GM21786 (cell line): ENCODE results near the gene LRP11.
"Not testable (repeated sequence)": the region's sequence is repeated elsewhere in the genome, so short reads cannot be mapped to it uniquely, and the experiment has no call there.

ENCODE experiments used
- ATAC-seq: cut with Tn5 transposase; IDR thresholded peaks from one replicate; pipeline ENCODE4 v1.9.1; 2021; ENCODE audit not compliant: unreplicated experiment

The LRP11 gene, protein sequence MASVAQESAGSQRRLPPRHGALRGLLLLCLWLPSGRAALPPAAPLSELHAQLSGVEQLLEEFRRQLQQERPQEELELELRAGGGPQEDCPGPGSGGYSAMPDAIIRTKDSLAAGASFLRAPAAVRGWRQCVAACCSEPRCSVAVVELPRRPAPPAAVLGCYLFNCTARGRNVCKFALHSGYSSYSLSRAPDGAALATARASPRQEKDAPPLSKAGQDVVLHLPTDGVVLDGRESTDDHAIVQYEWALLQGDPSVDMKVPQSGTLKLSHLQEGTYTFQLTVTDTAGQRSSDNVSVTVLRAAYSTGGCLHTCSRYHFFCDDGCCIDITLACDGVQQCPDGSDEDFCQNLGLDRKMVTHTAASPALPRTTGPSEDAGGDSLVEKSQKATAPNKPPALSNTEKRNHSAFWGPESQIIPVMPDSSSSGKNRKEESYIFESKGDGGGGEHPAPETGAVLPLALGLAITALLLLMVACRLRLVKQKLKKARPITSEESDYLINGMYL

DNA sequence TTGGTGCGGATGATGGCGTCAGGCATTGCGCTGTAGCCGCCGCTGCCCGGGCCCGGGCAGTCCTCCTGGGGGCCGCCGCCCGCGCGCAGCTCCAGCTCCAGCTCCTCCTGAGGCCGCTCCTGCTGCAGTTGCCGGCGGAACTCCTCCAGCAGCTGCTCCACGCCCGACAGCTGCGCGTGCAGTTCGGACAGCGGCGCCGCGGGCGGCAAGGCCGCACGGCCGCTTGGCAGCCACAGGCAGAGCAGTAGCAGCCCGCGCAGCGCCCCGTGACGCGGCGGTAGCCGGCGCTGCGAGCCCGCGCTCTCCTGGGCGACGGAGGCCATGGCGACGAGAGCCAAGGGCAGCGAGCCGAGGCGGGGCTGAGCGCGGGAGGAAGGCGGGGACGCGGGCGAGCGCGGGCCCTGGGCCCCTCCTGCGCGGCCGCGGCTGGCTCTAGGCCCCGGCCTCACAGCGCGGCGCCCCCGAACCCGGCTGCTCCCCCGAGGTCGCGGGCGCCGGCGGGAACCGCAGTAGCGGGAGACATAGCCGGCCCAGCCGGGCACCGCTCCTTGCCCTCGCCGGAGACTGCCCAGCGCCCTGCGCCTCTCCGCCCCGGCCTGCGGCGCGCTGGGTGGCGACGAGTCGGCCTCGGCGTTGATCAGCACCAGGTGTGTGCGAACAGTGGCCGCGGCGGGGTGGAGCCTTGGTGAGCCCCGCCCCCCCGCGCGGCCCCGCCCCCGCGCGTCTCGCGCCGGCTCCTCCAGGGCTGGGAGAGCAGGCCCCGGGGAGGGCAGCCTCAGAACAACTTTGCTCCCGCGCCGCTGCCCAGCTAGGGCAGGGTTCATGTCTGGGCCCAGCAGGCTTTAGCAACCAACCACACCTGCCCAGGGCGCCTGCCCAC lies at the start of gene LRP11:
TSS of gene LRP11 (minus strand) at position 662 of the 880 bp plus-strand sequence. CDS start at position 323, 339 bp downstream.
- peak; percentile 74 for ATAC-seq

DNA sequence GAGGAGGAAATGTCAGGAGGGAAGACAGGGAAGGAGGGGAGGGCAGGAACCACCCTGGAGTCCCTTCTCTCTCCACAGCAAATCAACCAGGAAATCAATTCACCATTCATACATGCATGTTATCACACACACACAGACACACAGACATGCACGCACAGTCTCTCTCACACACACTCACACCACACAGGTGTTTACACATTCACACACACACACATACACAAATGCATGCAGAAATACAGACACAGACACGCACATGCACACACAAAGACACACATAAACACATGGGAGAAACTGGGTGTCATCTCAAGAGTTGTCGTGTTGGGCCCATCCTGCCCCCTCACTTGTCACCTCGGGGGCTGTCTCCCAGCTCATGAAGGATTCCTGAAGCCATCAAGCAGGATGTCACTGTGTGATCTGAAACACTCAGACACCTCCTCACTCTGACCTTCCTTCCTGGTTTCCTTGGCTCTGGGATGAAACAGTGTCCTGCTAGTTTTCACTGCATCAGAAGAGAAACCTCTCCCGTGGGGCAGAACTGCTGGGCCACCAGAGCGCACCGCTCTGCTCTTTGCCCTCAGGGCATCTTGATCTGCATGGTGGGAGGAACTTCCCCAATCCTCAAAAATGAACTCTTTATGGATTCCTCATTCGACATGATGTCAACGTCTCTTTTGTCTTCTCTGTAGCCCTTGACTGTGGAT lies 49.5 kb upstream of the LRP11 start:
- no peak for ATAC-seq

DNA sequence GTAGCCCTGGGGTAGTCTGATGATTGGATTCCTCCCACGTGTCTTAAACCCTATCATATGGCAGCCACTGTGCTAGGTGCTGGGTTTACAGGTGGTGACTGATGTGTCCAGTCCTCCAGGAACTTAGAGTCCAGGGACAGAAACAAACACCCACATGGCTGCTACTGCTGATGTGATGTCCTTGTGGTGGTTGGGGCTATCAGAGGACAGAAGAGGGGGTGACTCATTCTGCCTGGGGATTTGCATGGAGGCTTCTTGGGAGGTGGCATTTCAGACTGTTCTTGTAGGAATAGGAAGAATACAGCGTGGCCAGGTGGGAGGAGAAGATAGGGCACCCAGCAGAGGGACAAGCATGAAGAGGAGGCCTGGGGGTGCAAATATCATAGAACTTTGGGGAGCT lies 48.9 kb upstream of the LRP11 start:
- no peak for ATAC-seq

DNA sequence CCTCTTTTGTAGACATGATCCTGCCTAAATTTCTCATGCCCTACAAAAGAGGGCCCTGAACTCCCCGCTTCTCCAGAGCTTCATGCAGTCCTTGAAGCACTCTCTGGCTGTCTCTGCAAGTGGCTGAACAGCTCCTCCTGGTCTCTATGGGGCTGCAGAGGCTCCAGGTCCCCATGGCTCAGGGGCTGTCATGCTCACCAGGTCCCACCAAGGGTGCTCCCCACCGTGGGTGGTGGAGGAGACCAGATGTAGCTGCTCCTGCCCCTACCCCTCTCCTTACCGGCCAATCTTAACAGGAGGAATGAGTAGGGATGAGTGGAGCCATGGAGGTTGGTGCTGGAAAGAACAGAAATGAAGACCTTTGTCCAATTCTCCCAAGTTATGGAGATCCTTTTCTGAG lies 48.5 kb upstream of the LRP11 start:
- ATAC-seq = not testable (repeated sequence)

DNA sequence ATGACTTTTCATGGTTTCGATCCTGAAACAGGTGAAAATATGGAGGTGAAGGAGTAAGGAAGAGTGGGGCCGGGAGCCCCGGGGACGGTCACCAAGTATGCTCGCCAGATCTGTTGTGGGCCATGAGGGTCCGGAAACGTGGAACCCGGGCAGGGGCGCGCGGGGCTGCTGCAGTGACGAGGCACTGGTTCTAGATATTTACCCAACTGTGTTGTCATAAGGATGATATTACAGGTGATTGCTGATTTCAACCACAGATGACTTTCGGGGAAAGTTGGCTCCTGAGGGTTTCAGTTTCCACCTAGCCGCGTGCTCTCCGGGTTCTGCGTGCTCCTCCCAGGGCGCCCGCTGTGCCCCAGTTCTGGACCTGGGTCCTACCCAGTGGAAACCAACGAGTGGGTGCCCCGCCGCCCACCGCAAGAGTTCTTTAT lies 46.6 kb upstream of the LRP11 start:
- no peak for ATAC-seq

DNA sequence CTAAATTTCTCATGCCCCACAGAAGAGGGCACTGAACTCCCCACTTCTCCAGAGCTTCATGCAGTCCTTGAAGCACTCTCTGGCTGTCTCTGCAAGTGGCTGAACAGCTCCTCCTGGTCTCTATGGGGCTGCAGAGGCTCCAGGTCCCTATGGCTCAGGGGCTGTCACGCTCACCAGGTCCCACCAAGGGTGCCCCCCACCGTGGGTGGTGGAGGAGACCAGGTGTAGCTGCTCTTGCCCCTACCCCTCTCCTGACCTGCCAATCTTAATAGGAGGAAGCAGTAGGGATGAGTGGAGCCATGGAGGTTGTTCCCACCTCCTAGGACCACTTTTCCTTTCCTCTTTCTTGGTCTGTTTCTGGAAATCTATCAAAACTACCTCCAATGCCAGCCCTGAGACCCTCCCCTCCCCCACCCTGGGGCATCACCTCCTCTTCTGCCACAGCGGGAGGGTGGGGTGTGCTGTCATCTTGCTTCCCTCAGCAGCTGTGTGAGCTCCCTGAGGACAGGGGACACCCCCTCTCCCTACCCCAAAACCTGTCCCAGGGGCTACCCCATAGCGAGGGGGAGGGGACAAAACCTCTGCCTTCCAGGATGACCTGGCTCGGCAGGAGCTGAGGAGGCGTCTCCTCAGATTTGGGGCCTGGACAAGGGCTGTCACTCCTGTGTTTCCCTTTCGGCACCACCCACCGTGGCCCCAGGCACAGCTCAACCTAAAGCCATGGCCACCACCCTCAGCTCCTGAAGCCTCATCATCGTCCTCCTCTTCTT lies 45.7 kb upstream of the LRP11 start:
- ATAC-seq = no peak

DNA sequence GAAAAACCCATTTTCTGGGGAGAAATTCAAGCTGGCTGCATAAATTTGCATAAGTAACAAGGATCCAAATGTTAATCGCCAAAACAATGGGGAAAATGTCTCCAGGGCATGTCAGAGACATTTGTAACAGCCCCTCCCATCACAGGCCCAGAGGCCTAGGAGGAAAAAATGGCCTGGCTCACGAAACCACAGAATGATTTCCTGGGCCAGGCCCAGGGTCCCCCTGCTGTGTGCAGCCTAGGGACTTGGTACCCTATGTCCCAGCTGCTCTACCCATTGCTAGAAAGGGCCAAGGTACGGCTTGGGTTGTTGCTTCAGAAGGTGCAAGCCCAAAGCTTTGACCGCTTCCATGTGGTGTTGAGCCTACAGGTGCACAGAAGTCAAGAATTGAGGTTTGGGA lies 44.3 kb upstream of the LRP11 start:
- not testable (repeated sequence) for ATAC-seq

DNA sequence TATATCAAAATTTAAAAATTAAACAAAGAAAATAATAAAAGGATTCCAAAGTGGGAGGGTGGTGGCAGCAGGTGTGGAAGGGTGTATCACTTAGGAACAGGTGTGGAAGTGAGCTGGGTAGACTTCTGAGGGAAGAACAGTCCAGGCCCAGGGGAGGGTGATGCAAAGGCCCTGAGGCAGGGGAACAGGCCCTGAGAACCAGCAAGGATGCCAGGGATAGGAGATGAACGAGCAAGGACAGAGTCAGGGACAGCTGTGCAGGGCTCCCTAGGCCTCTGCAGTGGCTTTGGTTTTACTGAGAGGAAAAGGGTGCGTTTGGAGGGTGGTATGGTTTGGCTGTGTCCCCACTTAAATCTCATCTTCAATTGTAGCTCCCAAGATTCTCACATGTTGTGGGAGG lies 43.2 kb upstream of the LRP11 start:
- no peak for ATAC-seq

DNA sequence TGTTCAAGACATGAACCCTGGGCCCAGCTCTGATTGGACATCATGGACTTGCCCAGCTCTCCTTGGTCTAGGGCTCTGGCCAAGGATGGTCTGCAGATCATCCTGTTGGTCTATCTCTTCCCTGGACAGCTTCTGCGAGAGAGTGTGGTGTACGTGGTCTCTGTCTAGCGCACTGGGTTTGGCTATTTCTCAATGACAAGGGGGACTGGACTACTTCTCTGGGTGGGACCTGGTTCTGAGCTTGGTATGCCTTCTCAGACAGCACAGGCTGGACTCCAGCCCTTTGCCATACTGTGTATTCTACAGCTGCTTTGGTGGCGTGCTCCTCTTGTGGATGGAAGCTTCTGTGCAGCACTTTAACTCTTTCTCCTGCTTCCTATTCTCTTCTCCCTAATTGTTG lies 42.2 kb upstream of the LRP11 start:
- ATAC-seq = no peak

DNA sequence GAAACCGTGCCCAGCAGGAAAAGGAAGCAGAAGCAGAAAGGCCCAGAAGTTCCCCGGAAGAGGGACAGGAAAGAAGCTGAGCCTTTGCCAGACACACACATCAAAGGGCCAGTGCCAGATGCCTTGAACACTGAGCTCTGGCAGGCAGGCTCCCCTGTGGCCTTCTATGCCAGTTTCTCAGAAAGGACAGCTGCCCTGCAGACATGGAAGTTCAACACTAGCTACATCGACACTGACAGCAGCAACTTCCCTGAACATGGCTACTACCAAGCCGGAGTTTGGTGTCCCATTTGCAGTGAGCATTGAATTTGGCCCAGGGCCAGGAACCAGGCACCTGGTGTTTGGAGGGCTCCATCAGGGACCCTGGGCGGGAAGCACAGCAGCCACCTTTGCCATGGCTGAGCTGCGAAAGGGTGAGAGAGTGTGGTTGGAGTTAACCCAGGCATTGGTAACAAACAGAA lies 41.8 kb upstream of the LRP11 start:
- no peak for ATAC-seq

DNA sequence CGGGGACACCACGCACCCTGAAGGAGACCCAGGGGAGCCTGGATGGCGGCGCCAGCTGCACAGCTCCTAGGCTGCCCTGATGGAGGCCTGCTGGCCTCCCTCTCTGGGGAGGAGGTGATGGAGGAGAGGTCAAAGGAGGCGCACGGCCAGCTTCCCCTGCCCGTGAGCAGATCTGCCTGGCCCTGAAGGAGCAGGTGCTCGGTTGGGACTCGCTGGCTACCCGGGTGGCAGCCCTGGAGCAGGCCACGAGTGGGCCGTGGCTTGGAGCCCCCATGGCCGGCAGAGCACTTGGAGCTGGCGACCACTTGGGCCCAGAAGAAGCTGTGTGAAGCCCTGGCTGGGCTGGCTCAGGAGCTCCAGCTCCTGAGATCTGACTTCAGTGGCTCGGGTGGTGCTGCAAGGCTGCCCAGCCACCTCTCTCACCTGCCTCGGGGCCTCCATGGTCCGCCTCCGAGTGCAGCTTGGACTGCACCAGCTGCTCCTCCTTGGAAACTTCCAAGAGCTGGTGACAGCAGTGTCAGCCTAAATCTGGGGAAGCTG lies 41.3 kb upstream of the LRP11 start:
- ATAC-seq = no peak

DNA sequence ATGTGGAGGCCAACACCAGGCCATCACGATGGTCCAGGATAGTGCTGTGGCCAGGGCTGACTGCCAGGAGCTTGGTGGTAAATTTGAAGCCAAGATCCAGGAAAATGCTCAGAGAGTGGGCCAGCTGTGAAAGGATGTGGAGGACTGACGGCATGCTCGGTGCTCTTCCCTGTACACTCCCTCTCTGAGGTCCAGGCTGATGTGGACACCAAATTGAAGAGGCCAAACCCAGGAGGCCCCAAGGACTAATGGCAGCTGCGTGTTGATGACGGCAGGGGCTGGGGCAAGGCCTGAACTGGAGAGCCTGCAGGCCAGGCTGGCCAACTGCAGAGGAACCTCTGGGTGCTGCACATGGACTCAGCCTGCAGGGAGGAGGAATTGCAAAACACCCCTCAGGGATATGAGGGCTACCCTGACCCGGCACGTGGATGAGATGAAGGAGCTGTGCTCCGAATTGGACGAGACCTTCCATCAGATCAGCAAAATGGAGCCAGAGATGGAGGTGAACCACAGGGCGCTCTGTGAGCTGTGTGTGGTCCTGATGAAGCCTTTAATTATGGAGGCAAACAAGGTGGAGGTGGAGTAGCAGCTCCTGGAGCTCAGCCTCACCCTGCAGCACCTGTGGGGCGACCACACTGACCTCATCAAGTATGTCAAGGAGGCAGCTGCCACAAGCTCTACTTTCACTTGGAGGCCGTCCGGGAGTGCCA lies 40.7 kb upstream of the LRP11 start:
- no peak for ATAC-seq

DNA sequence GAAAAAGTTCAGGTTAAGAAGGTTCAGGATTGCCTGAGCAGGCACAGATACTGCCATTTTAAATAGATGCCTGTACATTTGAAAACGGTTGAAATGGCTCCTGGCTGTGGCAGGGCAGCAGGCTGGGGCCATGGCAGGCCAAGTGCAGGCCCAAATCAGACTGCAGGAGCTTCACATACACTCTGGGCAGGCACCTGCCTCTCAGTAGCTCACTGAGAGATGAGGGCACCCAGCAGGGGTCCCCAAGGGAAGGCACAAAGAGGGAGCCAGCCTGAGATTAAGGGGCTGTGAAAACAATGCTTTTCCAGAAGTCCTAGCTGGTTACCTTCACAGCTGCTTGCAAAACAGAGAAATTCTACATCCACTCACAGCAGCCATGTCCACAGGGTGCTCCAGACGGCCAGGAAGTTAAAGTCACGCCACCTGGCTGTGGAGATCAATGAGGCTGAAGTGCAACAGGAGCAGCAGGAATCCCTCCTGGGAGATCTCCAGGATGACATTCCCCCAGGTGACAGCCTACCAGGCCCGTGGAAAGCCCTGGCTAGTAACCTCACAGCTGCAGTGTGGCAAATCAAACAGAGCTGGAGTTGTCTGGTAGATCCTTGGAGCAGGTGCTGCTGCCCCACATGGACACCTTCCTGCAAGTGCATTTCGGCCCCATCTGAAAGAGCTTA lies 39.9 kb upstream of the LRP11 start:
- no peak for ATAC-seq

DNA sequence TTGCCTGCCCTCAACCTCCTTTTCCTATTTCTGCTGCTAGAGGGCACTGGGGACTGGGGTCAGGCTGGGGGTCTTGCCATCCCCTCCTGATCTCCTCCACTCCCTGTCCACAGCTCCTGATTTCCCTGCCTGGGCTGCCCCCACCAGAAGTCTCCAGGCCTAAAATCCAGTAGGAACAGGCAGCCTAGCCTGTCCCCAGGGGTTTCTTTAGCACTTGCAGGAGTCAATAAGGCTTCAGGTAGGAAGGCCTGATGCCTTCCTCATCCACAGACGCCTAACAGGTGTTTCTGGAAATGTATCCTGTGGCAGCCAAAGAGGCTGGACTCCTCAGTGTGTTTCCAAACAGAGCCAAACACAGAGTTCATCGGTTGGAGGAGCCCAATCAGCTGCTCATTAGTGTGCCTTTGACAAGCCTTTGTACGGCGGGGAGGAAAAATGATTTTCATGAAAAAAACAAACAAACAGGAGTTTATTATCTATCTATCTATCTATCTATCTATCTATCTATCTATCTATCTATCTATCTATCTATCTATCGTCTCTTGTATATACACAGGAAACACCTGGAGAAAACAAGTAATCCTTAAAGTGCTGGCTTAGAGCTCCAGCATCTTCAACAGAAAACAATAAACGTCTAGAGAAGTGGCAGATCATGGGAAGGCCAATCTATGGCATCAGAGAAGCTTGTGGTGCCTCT lies 37.4 kb upstream of the LRP11 start:
- ATAC-seq = no peak

DNA sequence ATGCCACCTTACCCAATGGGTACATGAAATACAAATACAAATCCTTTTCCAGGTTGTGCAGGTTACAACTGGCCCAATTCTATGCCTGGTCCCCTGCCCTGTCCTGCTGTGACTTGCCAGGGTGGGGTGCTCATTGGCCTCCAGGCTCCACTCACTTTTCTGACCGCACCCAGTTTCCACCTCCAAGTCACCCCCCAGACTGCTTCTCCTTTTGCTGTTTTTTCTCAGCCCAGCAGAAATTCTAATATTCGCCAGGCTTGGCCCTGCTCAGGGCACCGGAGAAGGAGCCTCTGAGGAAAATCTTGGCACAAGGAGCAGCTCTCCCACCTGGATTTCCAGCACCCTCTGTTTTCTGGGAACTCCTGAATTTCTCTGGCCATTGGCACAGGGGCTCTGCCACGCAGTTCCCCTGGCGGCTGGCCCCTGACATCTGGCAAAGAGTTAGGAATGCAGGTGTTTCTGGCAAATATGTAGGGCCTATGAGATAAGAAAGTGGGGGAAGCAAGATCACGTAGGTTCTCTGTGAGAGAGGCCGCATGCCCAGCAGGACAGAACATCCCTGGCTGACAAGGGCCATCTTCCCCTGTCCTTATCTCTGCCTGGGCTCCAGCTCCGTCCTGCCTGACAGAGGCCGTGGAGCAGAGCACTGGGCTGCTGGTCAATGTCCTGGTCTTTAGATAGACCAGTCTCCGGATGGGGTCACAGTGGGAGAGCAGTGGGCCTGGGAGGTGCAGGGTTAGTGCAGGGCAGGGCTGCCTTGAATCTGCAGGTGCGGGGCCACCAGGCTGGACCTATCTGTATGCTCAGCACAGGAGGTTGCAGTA lies 36.7 kb upstream of the LRP11 start:
- ATAC-seq = no peak

DNA sequence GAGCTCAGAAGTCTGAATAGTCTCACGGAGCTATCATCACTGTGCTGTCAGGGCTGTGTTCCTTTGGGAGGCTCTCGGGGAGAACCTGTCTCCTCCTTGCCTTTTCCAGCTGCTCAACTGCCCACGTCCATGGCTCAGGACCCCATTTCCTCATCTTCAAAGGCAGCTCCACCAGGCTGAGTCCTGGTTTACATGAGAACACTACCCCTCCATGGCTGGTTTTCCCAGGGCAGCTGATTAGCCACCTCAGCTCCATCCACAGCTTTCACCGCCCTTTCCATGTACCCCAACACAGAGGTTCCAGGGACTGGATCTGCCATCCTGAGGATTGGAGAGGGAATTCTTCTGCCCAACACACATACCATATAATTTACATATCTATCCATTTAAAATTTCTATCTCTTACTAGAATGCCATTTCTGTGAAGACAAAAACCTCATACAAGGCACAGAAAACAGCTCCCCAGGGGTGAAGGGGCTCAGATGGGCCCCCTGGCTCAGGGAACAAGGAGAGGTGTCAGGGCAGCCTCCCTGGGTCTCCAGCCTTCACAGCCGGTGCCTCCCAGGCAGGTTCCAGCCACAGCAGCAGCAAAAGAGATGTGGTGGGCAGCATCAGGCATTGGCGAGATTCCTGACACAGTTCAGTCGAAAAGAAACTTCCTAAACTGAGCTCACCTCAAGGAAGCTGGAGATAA lies 35.9 kb upstream of the LRP11 start:
- no peak for ATAC-seq

DNA sequence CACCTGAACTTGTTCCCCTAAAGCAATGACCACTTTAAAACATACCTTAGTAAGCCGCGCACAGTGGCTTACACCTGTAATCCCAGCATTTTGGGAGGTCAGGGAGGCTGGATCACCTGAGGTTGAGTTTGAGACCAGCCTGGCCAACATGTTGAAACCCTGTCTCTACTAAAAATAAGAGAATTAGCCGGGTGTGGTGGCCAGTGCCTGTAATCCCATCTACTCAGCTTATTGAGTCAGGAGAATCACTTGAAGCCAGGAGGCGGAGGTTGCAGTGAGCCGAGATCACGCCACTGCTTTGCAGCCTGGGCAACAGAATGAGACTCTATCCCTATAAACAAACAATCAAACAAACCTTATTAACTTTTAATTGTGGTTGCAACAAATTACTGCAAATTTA lies 35.3 kb upstream of the LRP11 start:
- ATAC-seq = no peak
